ENCODE measurements around the gene FUT2.

Gene FUT2

GRCh38 chr19:48750351-48750750 is 54.6 kb downstream of the FUT2 start:
- no peak for DNase-seq (ENCODE audit: low spot score)

- no peak for DNase-seq (ENCODE audit: low spot score)
These were observed 55.2 kb downstream of the FUT2 start for GRCh38 chr19:48750771-48751504.

GRCh38 chr19:48751845-48752495 is 56.2 kb downstream of the FUT2 start:
- no peak for DNase-seq (ENCODE audit: low spot score)

- no peak for DNase-seq (ENCODE audit: low spot score)
These were observed 57.0 kb downstream of the FUT2 start, which contains the start of gene FUT1 for GRCh38 chr19:48752496-48753365. FUT1 (minus strand) TSS chr19:48752641; CDS start chr19:48751281, 1,360 bp downstream.

GRCh38 chr19:48755084-48755641 is 59.4 kb downstream of the FUT2 start, which contains the start of gene FGF21:
FGF21 (plus strand) TSS chr19:48755524; CDS start chr19:48756237, 713 bp downstream.
- no peak for DNase-seq (ENCODE audit: low spot score)
